ENCODE results near the gene ASH1L.
"Not testable (repeated sequence)": the region's sequence is repeated elsewhere in the genome, so short reads cannot be mapped to it uniquely, and the experiment has no call there.

ASH1L gene

DNA sequence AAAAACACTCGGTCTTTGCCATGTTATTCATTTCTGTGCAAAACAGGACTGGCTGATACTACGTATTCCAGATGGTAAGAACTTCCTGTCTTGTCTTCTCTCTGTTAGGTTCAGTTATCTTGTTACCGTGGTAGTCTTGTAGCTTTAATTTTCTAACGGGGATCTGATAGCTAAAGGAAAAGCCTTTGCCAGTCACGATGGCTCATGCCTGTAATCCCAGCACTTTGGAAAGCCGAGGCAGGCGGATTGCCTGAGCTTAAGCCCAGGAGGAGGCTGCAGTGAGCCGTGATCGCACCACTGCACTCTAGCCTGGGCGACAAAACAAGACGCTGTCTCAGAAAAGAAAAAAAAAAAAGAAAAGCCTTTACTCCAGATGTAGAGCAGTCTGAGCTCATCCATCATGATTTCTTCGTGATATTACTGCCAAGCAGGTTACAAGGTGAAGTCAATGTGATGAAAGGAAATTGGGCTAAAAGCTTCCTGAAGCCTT is 36.3 kb upstream of the ASH1L start:
- peak; percentile 78 for DNase-seq (ENCODE audit: low read depth, low spot score)
- peak overlapping the region; percentile 66 for H3K9ac ChIP-seq (ENCODE audit: insufficient read length, low read depth)

DNA sequence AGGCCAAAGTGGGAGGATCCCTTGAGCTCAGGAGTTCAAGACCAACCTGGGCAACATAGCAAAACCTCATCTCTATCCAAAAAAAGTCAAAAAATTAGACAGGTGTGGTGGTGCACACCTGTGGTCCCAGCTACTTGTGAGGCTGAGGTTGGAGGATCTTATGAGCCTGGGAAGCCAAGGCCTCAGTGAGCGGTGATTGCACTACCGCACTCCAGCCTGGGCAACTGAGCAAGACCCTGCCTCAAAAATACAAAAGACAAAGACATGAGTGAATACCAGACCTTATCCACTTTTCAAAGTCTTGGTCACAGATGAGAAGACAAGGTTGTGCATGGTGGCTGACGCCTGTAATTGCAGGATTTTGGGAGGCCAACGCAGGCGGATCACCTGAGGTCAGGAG is 34.3 kb upstream of the ASH1L start:
- DNase-seq (ENCODE audit: low read depth, low spot score): no peak
- no peaks in the 10 kb centered on the region for H3K27me3 ChIP-seq (ENCODE audit: insufficient read depth, insufficient read length)
- no peaks in the 10 kb centered on the region for H3K4me1 ChIP-seq (ENCODE audit: insufficient read depth, insufficient read length)
- H3K4me3 ChIP-seq (ENCODE audit: insufficient read length, low read depth): no peak overlapping the region
- TF ChIP-seq SUZ12 (IDR thresholded peaks at IDR 0.05; ENCODE audit: extremely low read depth, insufficient read depth, insufficient read length) (no peak), ZNF274 (IDR thresholded peaks at IDR 0.05; ENCODE audit: low read depth, low read length) (no peak), YY1 (IDR thresholded peaks at IDR 0.05; ENCODE audit: insufficient read depth, insufficient read length) (no peak)
- H3K9me3 ChIP-seq (ENCODE audit: insufficient read depth, low read length): no peaks in the 10 kb centered on the region
- H3K9ac ChIP-seq (ENCODE audit: insufficient read length, low read depth): no peak overlapping the region
- no peaks in the 10 kb centered on the region for H3K36me3 ChIP-seq (ENCODE audit: insufficient read depth, insufficient read length, low read length)

More for the DNA sequence above, 36.3 kb upstream of the ASH1L start:
- TF ChIP-seq ZNF274 (IDR thresholded peaks at IDR 0.05; ENCODE audit: low read depth, low read length): no peak
- TF ChIP-seq YY1 (IDR thresholded peaks at IDR 0.05; ENCODE audit: insufficient read depth, insufficient read length): no peak
- no peak for TF ChIP-seq SUZ12 (IDR thresholded peaks at IDR 0.05; ENCODE audit: extremely low read depth, insufficient read depth, insufficient read length)
- Histone ChIP-seq H3K9me3 (ENCODE audit: insufficient read depth, low read length) (no peaks in the 10 kb centered on the region), H3K27me3 (ENCODE audit: insufficient read depth, insufficient read length) (no peaks in the 10 kb centered on the region), H3K4me3 (ENCODE audit: insufficient read length, low read depth) (no peak overlapping the region), H3K36me3 (ENCODE audit: insufficient read depth, insufficient read length, low read length) (no peaks in the 10 kb centered on the region), H3K4me1 (ENCODE audit: insufficient read depth, insufficient read length) (no peaks in the 10 kb centered on the region)

DNA sequence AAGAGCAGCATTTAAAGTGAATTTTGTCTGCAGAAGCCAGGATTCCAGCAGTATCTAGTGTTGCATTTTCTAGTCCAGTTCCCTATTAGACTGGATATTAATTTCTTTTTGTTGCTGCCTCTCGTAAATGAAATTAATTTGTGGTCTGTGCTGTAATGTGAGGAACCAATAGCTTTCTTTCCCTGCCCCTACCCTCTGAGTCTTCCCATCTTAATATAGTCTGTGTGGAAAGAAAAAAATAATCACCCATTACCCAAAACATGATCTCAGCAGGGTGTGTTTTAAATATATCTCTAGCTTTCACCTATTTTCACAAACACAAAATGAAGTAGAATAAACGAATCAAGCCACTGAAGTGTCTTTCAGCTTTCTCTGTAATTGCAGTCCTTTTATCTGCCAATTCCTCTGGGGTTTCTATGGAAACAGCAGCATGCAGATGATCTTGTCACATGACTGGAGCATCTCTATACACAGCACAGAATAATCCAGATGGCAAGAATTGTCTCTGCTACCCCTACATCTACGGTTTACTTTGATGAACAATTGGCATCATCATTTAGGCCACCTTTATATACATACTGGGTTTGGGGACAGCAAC is 33.4 kb upstream of the ASH1L start:
- not testable (repeated sequence) for H3K4me1 ChIP-seq (ENCODE audit: insufficient read depth, insufficient read length); DNase-seq (ENCODE audit: low read depth, low spot score); H3K9ac ChIP-seq (ENCODE audit: insufficient read length, low read depth); H3K4me3 ChIP-seq (ENCODE audit: insufficient read length, low read depth); H3K9me3 ChIP-seq (ENCODE audit: insufficient read depth, low read length); H3K27me3 ChIP-seq (ENCODE audit: insufficient read depth, insufficient read length); H3K36me3 ChIP-seq (ENCODE audit: insufficient read depth, insufficient read length, low read length)

DNA sequence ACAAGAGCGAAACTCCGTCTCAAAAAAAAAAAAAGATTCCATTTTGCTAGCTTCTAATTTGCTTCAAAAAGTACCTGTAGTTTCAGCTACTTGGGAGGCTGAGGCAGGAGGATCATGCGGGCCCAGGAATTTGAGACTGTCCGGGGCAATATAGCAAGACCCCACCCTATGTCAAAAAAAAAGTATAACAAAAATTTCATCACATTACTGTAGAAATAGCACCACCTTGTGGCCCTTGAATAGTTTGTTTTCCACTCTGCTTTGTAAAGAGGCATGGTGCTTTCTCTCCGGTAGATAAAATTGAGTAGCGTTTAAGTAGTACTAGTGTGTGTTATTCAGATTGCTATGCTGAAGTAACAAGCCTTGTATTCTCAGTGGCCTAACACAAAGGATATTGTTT is 29.2 kb upstream of the ASH1L start:
- Histone ChIP-seq H3K9ac (ENCODE audit: insufficient read length, low read depth) (no peak overlapping the region), H3K4me1 (ENCODE audit: insufficient read depth, insufficient read length) (peaks cover 3% of the 10 kb centered on the region), H3K4me3 (ENCODE audit: insufficient read length, low read depth) (no peak overlapping the region), H3K9me3 (ENCODE audit: insufficient read depth, low read length) (no peaks in the 10 kb centered on the region), H3K36me3 (ENCODE audit: insufficient read depth, insufficient read length, low read length) (no peaks in the 10 kb centered on the region), H3K27me3 (ENCODE audit: insufficient read depth, insufficient read length) (no peaks in the 10 kb centered on the region)
- no peak for TF ChIP-seq SUZ12 (IDR thresholded peaks at IDR 0.05; ENCODE audit: extremely low read depth, insufficient read depth, insufficient read length)
- TF ChIP-seq YY1 (IDR thresholded peaks at IDR 0.05; ENCODE audit: insufficient read depth, insufficient read length): no peak
- no peak for TF ChIP-seq ZNF274 (IDR thresholded peaks at IDR 0.05; ENCODE audit: low read depth, low read length)
- DNase-seq (ENCODE audit: low read depth, low spot score): peak; percentile 66

DNA sequence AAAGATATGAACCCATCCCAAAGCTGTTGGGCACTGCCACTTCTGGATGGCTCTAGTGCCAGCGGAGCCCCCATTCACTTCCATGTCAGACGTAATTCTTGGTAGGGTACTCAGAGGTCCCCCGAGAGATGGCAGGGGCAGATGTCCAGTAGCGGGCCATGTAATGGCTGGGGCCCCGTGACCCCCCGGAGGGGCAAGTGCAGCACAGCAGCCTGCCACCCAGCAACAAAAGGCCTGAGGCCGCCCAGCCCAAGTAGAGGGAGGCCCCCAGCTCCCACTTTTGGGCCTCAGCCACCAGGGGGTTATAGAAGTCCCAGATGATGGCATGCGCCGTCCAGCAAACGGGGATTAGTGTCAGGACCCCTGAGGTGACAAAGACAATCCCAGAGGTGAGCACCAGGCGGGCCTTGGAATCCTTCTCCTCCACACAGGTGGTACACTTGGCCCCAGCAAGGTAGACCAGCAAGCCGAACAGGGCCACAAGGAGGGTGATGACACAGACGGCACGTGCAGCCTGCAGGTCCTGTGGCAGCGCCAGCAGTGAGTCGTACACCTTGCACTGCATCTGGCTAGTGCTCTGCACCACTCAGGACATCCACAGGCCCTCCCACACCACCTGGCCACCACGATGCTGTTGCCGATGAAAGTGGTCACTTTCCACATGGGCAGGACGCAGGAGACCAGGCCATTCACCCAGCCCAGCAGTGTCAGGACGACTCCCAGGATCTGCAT is 28.1 kb upstream of the ASH1L start:
- H3K27me3 ChIP-seq (ENCODE audit: insufficient read depth, insufficient read length); H3K9ac ChIP-seq (ENCODE audit: insufficient read length, low read depth); DNase-seq (ENCODE audit: low read depth, low spot score); H3K4me1 ChIP-seq (ENCODE audit: insufficient read depth, insufficient read length); H3K9me3 ChIP-seq (ENCODE audit: insufficient read depth, low read length); H3K4me3 ChIP-seq (ENCODE audit: insufficient read length, low read depth); H3K36me3 ChIP-seq (ENCODE audit: insufficient read depth, insufficient read length, low read length): not testable (repeated sequence)

DNA sequence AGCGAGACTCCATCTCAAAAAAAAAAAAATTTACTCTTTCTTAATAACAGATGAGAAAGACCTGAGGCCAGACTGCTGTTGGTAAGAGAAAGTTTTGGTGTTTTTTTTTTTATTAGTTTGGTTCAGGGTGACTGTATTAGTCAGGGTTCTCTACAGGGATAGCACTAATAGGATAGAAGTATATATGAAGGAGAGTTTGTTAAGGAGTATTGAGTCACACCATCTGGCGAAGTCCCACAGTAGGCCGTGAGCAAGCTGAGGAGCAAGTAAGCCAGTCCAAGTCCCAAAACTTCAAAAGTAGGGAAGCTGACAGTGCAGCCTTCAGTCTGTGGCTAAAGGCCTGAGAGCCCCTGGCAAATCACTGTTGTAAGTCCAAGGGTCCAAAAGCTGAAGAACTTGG is 26.7 kb upstream of the ASH1L start:
- H3K27me3 ChIP-seq (ENCODE audit: insufficient read depth, insufficient read length); H3K4me1 ChIP-seq (ENCODE audit: insufficient read depth, insufficient read length); H3K9me3 ChIP-seq (ENCODE audit: insufficient read depth, low read length); H3K9ac ChIP-seq (ENCODE audit: insufficient read length, low read depth); H3K4me3 ChIP-seq (ENCODE audit: insufficient read length, low read depth); H3K36me3 ChIP-seq (ENCODE audit: insufficient read depth, insufficient read length, low read length); DNase-seq (ENCODE audit: low read depth, low spot score): not testable (repeated sequence)

DNA sequence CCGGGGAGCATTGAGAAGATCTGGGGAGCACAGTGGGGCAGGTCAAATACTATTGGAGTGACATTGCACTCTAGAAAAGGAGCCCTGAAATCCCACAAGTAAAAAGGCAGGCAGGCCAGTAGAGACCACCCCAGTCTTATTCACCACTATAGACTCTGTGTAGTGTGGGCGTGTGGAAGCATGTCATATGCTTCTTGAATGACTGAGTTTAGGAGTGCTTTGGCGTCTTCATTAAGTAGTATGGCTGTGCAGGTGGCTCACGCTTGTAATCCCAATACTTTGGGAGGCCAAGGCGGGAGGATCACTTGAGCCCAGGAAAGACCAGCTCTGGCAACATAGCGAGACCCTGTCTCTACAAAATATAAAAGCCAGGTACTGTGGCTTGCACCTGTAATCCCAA is 21.2 kb upstream of the ASH1L start:
- H3K9ac ChIP-seq (ENCODE audit: insufficient read length, low read depth); H3K4me3 ChIP-seq (ENCODE audit: insufficient read length, low read depth); DNase-seq (ENCODE audit: low read depth, low spot score); H3K4me1 ChIP-seq (ENCODE audit: insufficient read depth, insufficient read length); H3K36me3 ChIP-seq (ENCODE audit: insufficient read depth, insufficient read length, low read length); H3K27me3 ChIP-seq (ENCODE audit: insufficient read depth, insufficient read length); H3K9me3 ChIP-seq (ENCODE audit: insufficient read depth, low read length): not testable (repeated sequence)

DNA sequence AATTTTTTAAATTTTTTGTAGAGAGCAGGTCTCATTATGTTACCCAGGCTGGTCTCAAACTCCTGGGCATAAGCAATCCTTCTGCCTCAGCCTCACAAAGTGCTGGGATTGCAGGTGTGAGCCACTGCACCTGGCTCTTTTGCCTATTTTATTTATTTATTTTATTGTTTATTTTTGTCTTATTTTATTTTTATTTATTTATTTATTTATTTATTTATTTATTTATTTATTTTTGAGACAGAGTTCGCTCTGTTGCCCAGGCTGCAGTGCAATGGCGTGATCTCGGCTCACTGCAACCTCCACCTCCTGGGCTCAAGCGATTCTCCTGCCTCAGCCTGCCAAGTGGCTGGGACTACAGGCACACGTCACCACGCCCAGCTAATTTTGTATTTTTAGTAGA is 13.0 kb upstream of the ASH1L start:
- peaks cover 12% of the 10 kb centered on the region for H3K36me3 ChIP-seq (ENCODE audit: insufficient read depth, insufficient read length, low read length)
- not testable (repeated sequence) for H3K9ac ChIP-seq (ENCODE audit: insufficient read length, low read depth); H3K4me1 ChIP-seq (ENCODE audit: insufficient read depth, insufficient read length); DNase-seq (ENCODE audit: low read depth, low spot score); H3K4me3 ChIP-seq (ENCODE audit: insufficient read length, low read depth); H3K9me3 ChIP-seq (ENCODE audit: insufficient read depth, low read length); H3K27me3 ChIP-seq (ENCODE audit: insufficient read depth, insufficient read length)
